Measurements from ENCODE around the gene NIN.
"Not testable (repeated sequence)": the region's sequence is repeated elsewhere in the genome, so short reads cannot be mapped to it uniquely, and the experiment has no call there.

NIN gene

DNA sequence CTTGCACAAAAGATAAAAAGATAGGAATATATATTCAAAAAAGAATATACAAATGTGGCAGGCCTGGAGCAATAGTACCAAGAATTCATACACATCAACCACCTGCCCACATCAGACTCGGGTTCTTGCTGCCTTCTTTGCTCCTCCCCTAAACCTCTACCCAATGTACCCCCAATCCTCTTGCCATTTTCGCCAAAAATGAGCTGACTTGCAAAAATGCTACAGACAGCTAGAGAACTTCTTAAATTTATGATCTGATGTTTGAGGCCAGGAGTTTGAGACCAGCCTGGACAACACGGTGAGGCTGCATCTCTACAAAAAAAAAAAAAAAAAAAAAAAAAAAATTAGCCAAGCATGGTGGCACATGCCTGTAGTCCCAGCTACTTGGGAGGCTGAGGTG, 119.9 kb downstream of the NIN start:
- DNase-seq, result no peak

DNA sequence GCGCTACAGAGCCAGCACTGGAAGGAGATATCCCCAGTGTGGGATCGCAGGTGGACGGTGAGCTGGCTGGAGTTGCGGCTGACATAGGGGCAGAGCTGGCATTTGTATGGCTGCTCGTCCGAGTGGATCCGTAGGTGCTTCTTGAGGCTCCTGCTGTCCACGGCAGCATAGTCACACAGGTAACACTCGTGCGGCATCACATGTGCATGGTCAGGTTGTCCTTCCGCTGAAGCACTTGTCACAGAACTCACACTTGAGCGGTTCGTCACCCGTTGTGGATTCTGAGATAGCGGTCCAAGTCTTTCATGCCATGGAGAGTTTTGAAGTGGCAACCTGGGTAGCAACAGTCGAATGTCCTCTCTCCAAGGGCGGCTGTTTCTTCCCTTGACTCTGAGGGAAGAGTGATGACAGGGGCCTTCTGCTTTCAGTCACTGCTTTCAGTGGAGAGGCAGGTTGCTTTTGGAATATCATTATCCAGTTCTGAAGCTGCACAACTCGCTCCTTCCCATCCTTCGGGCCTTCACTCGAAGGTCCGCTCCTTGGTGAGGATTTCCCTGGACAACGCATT, 125.9 kb downstream of the NIN start:
- no peak for DNase-seq

DNA sequence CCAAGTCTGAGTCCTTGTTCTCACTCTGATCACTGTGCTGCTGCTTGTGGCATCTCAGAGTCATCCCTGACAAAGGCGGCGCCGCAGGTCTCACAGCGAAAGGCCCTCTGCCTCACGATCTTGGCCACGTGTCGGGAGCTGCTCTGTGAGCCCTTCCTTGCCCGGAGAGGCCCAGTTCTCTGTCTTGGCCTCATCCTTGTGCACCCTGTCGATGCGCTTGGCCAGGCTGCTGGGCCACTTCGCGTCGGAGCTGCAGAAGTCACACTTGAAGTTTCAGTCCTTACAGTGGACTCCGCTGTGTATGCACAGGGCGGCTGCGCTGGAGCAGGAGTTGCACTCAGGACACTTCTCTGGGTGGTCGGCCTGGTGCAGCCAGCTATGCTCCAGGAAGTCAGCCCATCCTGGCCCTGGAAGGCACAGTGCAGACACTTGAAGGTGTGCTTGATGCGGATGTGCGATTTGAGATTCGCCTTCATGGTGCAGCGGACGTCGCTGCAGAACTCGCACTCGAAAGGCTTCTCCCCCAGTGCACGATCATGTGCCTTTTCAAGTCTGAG, 126.4 kb downstream of the NIN start:
- no peak for DNase-seq

GRCh38 chr14:50697659-50698290, 133.2 kb downstream of the NIN start:
- no peak for DNase-seq

DNA sequence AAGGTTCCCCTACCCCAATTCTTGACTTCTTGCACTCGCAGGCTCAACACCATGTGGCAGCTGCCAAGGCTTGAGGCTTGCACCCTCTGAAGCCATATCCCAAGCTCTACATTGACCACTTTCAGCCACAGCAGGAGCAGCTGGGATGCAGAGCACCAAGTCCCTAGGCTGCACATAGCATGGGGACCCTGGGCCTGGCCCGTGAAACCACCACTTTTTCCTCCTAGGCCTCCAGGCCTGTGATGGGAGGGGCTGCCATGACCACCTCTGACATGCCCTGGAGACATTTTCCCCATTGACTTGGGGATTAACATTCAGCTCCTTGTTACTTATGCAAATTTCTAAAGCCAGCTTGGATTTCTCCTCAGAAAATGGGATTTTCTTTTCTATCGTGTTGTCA, 136.7 kb downstream of the NIN start:
- DNase-seq, result not testable (repeated sequence)

DNA sequence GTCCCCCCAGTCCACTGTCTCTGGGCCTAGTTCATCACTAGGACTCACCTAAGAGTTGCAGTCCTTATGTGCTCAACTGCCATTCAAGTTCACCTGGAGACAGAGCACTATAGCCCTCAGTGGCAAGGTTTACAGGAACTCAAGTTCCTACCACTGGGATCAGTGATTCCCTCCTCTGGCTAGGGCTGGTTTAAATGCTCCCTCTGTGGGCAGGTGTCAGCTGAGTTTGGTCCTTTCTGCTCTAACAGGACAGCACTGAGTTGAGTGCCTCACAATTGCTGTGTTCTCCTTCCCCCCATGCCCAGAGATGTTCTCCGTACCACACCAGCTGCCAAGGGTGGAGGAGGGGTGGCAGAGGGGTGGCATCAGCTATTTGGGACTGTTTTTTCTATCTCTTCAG, 142.1 kb downstream of the NIN start:
- no peak for DNase-seq

DNA sequence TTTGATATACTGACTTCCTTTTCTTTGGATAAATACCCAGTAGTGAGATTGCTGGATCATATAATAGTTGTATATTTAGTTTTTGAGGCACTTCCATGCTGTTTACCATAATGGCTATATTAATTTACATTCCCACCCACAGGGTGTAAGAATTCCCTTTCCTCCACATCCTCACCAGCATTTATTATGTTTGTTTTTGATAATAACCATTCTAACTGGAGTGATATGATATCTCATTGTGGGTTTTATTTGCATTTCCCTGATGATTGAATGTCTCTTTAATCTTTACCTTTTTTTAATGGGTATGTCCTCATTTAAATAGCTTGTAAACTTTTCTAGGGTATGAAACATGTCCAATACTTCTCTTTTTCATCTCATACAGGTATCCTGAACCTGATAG, 151.3 kb downstream of the NIN start:
- no peak for DNase-seq

DNA sequence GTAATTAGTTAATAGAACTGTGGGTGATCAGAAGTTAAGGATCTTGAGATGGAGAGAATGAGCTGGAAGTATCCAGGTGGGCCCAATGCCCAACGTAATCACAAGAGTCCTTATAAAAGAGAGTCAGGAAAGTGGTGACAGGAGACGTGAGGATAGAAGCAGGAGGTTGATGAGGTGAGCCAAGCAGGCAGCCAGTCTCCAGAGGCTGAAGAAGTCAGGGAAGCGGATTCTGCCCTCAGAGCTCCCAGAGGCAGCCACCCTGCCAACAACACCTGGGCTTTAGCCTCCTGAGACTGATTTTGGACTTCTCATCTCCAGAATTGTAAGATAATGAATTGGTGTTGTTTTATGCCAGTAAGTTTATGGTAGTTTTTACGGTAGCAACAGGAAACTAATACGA, 152.8 kb downstream of the NIN start:
- no peak for DNase-seq

- DNase-seq, result no peak
Measured at GRCh38 chr14:50677527-50678063, 153.4 kb downstream of the NIN start.

DNA sequence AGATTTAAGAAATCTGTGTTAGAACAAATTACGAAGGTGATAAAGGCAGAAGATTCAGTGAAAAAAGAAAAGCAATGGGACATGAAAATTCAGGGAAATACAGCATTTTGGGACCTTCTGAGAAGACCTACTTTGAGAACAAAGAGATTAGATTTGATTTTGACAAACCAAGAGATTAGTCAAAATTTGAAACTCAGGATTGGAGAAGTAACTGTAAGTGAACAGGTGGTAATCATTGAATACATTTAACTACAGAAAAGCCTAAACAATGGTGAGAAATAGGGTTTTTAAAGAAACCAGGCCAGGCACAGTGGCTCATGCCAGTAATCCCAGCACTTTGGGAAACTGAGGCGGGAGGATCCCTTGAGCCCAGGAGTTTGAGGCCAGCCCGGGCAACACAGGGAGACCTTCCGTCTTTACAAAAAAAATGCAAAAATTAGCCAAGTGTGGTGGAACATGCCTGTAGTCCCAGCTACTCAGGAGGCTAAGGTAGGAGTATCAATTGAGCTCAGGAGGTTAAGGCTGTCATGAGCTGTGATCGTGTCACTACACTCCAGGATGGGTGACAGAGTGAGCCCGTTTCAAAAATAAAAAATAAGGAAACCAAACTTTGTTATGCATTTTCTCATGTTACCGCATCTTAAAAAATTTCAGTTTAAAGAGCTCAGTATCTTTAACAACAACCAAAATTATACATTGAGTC, 154.0 kb downstream of the NIN start:
- no peak for DNase-seq

- no peak for DNase-seq
Measured at GRCh38 chr14:50675597-50675996, 155.4 kb downstream of the NIN start.

- no peak for DNase-seq
Measured at GRCh38 chr14:50670866-50671256, 160.1 kb downstream of the NIN start.

DNA sequence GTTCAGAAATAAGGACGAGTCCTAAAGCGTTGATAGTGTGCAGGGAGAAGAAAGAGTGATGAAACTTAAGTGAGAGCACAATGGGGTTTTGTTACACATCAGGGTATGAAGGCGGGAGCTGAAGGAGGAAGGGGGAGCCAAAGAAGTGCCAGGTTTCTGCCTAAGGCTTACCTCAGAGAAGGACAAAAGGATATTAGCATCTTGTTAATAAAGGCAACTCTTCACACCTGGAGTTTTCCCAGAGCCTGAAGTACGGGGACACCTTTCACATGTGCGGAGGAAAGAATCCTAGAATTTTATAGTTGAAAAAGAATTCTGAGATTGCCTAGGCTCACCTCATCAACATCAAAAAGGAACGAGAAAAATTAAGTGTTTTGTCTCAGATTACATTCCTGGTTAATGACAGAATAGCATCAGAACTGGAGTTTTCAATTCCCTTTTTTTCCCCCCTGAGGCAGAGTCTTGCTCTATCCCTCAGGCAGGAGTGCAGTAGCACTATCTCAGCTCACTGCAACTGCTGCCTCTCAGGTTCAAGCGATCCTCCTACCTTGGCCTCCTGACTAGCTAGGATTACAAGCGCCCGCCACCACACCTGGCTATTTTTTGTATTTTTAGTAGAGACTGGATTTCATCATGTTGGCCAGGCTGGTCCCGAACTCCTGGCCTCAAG, 160.6 kb downstream of the NIN start:
- no peak for DNase-seq

All from hippocampal formation (tissue), 2 donors.